Fibroblast of peridontal ligament (primary cell): Measurements from ENCODE around the gene GRIN3B.
A peak's percentile ranks its signal among the peaks of the same experiment; 100 is the strongest.
"Not testable (repeated sequence)": the region's sequence is repeated elsewhere in the genome, so short reads cannot be mapped to it uniquely, and the experiment has no call there.

Experiments used
- DNase-seq: peaks from one replicate; pipeline ENCODE4 v3.0.0-alpha.2; 2010; ENCODE audit errors: extremely low read depth

Gene GRIN3B

GRCh38 chr19:1019616-1019961, 19.4 kb downstream of the GRIN3B start:
- DNase-seq: no peak

GRCh38 chr19:1019980-1020867, 20.0 kb downstream of the GRIN3B start:
- DNase-seq: no peak

GRCh38 chr19:1020868-1021425, 20.7 kb downstream of the GRIN3B start, which contains the start of gene TMEM259:
TMEM259 (minus strand) TSS chr19:1021123; CDS start chr19:1020996, 127 bp downstream.
- peak; percentile 97 for DNase-seq

GRCh38 chr19:1023883-1024188, 23.6 kb downstream of the GRIN3B start:
- not testable (repeated sequence) for DNase-seq

GRCh38 chr19:1025080-1025479, 24.9 kb downstream of the GRIN3B start:
- not testable (repeated sequence) for DNase-seq

DNA sequence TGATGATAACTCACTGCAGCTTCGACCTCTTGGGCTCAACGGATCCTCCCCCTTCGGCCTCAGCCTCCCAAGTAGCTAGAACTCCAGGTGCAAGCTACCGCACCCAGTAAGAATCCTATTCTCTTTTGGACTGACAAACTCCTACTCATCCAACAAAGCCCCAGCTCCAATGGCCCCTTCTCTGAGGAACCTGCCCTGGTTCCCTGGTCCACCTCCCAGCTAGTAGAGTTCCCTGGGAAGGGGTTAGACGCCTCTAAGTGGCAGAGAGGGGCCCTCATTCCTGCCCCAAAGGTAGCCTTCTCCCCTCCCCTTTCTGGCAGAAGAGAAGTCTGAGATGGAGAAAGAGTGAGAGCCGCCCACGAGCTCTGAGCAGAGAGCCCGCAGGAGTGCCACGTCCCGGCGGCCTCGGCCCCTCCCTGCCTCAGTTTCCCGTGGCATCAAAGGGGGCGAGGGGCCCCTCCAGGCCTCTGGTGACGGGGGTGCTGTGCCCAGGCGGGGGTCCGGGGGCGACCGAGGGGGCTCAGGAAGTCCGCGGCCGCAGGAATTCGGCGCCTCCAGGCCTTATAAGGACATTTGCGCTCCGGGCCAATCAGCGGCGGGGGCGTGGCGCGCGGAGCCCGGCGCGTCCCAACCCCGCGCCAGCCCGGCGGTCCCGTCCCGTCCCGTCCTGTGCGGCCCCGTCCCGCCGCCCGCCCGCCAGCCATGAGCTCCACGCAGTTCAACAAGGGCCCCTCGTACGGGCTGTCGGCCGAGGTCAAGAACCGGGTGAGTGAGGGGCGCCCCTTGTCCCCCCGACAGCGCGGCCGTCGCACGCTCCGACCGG, 26.0 kb downstream of the GRIN3B start, which contains the start of gene CNN2:
Gene CNN2, plus strand, starts transcription at position 649 of the 823 bp plus-strand sequence. Its CDS starts 54 bp downstream, at position 703.
- peak; percentile 62 for DNase-seq

DNA sequence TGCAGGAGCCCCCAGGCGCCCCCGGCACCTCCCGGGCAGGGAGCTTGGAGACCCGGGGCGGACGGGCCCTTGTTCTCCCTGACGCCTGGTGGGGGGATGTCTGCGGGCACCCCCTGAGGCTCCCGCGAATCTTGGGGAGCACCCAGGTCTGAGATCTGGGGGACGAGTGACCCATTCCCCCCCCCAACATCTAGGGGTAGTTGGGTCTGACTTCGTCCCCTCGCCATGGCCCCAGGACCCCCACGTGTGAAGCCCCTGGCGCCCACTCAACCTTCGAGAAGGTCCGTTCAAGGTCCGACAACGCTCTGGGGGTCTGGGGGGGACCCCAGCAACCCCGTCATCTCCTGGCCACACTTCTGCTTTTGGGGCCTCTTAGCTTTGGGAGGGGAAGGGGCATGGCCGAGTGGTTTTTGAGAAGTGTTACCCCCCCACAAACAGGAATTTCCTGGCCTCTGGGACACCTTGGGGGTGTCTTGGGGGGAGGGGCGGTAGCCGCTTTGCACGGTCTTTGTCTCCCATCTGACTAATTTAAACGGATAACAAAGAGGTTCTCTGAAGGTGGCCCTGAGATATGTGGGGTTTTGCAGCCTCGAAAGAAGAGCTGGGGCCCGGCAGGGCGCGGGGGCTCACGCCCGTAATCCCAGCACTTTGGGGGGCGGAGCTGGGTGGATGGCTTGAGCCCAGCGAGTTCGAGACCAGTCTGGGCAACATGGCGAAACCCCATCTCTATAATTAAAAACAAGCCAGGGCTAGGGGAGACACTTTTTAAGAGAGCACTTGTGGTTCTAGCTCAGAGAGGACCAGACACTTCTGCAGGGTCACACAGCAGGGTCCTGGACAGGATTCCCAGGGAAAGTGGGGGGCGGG, 26.8 kb downstream of the GRIN3B start:
- peak; percentile 38 for DNase-seq

DNA sequence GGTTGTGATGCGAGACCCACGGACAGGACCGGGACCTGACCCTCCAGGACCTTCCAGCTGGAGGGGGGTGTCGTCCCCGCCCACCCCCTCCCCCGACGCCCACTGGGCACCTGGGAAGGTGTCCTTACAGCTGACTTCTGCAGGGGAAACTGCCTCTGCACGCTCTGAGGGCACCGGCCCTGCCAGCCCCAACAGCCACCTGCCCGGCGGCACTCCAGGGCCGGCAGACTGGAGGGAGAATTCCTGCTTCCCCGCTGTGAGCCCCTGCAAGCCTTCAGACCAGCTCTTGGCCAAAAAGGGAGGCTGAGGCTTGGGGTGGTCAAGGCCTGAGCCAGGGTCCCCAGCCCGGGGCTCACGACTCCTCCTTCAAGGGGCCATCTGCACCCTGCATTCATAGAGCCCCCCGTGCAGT, 27.4 kb downstream of the GRIN3B start:
- DNase-seq: no peak

DNA sequence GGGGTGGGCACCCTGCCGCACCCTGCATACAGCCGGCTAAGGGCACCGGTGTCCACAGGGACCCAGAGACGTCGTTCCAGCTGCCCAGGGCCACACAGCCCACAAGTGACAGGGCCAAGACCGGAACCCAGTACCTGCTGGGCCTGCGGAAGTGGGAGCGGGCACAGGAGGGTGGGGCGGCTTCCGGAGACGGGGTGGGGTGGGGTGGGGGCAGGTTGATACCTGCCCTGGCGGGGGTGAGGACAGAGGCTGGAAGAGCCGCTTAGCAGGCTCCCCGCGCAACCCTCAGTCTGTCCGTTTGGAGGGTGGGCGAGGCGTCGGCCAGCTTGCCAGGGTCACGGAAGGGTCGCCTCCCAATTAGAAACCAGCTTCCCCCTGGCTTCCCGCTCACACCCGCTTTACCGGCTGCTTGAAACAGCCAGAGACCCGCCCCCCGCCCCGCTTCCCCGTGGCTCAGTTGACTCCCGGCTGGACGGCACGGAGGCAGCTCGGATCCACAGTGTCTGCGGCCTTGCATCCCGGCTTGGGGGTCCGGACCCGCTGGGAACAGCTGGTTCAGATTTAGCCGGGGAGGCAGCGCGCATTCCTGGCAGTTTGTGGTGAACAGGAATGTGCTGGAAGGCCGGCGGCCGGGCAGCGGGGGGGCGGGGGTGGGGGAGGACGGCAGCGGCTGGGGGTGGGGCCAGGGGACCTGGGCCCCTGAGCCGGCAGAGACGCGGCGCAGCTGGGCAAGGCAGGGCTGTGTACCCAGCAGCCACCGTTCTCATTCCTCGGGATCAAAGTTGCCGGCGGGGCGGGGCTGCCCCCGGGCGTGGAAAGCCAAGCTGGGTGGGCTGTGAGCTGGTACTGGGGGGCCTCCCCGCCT, 28.1 kb downstream of the GRIN3B start:
- DNase-seq: peak; percentile 97

DNA sequence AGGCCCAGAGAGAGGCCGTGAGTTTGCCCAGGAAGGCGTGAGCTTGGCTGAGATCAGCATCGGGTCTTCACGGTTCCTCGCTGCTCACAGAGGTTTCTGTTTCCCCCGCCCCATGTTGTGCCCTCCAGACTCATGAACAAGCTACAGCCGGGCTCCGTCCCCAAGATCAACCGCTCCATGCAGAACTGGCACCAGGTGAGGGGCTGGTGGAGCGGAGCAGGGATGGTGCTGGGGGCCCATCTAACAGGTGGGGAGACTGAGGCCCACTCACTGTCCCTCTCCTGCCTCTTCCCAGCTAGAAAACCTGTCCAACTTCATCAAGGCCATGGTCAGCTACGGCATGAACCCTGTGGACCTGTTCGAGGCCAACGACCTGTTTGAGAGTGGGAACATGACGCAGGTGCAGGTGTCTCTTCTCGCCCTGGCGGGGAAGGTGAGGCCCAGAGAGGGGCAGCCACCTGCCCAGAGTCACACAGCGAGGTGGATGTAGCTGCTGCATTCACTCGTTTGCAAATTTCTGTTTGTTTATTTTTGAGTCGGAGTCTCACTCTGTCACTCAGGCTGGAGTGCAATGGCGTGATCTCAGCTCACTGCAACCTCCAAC, 32.1 kb downstream of the GRIN3B start:
- DNase-seq: no peak

DNA sequence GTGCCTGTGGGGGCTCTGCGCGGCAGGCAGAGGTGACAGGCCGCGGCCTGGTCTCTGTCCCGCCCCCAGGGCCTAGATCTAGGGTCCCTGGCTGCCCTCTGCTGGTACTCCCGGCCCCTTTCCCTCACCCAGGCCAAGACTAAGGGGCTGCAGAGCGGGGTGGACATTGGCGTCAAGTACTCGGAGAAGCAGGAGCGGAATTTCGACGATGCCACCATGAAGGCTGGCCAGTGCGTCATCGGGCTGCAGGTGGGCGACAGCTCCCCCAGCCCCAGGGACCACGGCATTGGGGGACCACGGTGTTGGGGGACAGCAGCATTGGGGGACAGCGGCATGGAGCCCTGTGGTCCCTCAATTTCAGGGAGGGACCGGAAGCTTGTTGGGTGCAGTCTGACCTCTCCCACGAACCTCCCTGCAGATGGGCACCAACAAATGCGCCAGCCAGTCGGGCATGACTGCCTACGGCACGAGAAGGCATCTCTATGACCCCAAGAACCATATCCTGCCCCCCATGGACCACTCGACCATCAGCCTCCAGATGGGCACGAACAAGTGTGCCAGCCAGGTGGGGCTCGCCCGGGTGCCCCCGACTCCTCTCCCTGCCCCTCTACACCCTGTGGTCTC, 35.9 kb downstream of the GRIN3B start:
- no peak for DNase-seq

- DNase-seq: no peak
Observed at GRCh38 chr19:1037621-1038064, 37.4 kb downstream of the GRIN3B start.

- DNase-seq: no peak
Observed at GRCh38 chr19:1038978-1039645, 38.9 kb downstream of the GRIN3B start.

GRCh38 chr19:1039646-1040475, 39.6 kb downstream of the GRIN3B start, which contains the start of gene ABCA7:
ABCA7 (plus strand) TSS chr19:1040107; CDS start chr19:1041362, 1,255 bp downstream.
- DNase-seq: peak; percentile 94

DNA sequence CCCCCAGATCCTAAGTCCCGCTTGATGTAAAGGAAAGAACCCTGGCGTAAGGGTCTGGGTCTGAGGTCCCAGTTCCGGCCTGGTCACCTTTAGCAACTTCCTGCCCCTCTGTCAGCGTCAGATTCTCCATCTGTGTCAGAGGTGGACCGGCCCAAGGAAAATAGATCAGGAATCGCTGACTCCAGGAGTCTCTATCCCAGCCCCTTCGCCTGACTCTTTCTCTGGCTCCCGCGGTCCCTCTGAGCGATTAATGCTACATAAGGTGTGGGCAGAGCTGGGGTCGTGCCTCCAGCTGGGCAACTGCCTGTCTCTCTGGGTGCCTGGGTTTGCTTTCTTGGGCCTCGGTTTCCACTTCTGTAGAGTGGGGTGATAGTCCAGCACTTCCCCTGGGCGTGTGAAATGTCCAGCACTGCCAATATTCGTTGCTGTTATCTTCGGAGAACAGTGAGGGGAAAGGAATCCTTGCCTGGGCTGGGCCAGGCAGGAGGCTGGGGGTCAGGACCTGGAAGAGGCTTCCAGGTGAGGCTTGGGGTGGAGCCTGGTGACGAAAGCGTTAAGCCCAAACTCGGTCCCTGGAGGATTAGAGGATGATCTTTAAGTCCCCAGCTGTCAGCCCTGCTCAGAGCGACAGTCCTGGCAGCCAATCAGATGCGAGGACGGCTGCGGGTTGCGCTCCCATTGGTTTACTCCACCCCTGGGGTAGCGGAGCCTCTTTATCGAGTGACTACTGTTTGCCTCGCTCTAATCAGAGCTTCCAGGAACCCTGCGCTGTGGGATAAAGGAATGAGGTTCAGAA, 40.5 kb downstream of the GRIN3B start:
- DNase-seq: peak; percentile 91

GRCh38 chr19:1041272-1041834, 41.1 kb downstream of the GRIN3B start:
- no peak for DNase-seq
